ENCODE results near the gene GALNT17.

- TF ChIP-seq POLR2A (IDR thresholded peaks at IDR 0.05; ENCODE audit: low read depth, low read length) (no peak), POLR2AphosphoS5 (IDR thresholded peaks at IDR 0.05; ENCODE audit: low read depth, low read length) (no peak), SPI1 (IDR thresholded peaks at IDR 0.05; ENCODE audit: low read depth, low read length) (no peak)
Measured at GRCh38 chr7:71430246-71430645, 298.3 kb downstream of the GALNT17 start.
